Right atrium auricular region (tissue), 2 donors: ENCODE data around the gene PLEKHH2. TPM values are rescaled to one million over a fixed set of nuclear protein-coding genes. Genes with fewer than 3 reads are reported as not detected.
"Not testable (repeated sequence)": the region's sequence is repeated elsewhere in the genome, so short reads cannot be mapped to it uniquely, and the experiment has no call there.

Experiments used
- DNase-seq: peaks from one replicate; pipeline ENCODE4 v3.0.0-alpha.2; 2019; ENCODE audit warnings: low spot score
- H3K27ac ChIP-seq, 2 donors: fragments of 200-600 bp; sonication (generic); 1 replicate in 1 of 2; 2 replicates in 1 of 2; pipeline ENCODE4 v1.5.1; 2016 to 2019
- H3K27me3 ChIP-seq, 2 donors: fragments of 200-600 bp; sonication (generic); one replicate each; pipeline versions ENCODE4 v1.5.1 to v1.6.0; 2017 to 2019
- H3K36me3 ChIP-seq: fragments of 200-600 bp; sonication (generic); one replicate; pipeline ENCODE4 v1.5.1; 2016
- H3K4me1 ChIP-seq, 2 donors: fragments of 200-600 bp; sonication (generic); one replicate each; pipeline versions ENCODE4 v1.5.1 to v1.6.0; 2017 to 2019
- H3K4me3 ChIP-seq, 2 donors: fragments of 200-600 bp; sonication (generic); 1 replicate in 1 of 2; 2 replicates in 1 of 2; pipeline ENCODE4 v1.5.1; 2017 to 2019; ENCODE audit warnings: mild to moderate bottlenecking in 1 of 2, moderate library complexity in 1 of 2
- H3K9me3 ChIP-seq, 2 donors: fragments of 200-600 bp; sonication (generic); one replicate each; pipeline ENCODE4 v1.5.1; 2019
- CTCF ChIP-seq, 2 donors: fragments of 200-600 bp; sonication (generic); IDR thresholded peaks; one replicate each; pipeline ENCODE4 v1.5.1; 2019; ENCODE audit warnings: antibody characterized with exemption in 2 of 2
- total RNA-seq, 2 donors: library from RNA; depleted of rRNA; stranded (reverse); fragments of >200 nt; gene quantifications; one replicate each; pipeline ENCODE4 v1.1.0, GENCODE V29; 2016

PLEKHH2 gene
- total RNA-seq, 2 donors from 2014 or later, result 4.7 to 4.8 TPM

DNA sequence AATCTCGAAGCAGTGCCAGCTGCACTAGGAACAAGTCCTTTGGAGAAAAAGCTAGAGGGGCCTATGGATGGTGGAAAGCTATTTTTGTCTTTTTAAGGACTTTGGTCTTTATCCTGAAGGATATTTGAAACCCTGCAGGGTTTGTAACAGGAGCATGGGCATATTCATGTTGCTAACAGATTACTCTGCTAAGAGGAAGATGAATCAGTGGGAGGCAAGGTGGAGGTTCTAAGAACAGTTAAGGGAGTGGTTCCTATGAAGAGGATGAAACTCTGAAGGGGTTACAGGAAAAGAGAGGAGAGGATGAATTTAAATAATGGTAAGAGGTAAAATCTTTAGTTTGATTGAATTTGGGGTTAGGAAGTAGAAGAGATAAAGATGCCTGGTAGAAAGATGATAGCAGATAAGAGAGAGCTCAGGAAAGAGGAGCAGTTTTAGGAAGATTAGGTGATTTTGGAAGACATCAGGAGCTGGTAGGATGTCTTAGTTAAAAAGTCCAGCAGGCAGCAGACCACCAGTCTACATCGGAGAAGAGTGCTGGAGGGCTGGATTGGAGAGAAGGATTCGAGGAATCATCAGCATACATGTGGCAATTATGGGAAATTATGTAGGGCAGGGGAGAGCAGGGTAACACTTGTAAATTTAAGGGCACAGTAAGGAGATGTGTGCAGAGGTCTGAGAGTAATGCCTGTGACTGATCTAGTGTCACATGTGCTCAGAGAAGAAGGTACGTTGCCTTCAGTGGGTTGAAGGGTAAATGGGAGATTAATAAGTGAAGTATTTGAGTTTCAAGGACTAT lies 78.4 kb downstream of the PLEKHH2 start:
- H3K36me3 ChIP-seq, result no peaks in the 10 kb centered on the region

DNA sequence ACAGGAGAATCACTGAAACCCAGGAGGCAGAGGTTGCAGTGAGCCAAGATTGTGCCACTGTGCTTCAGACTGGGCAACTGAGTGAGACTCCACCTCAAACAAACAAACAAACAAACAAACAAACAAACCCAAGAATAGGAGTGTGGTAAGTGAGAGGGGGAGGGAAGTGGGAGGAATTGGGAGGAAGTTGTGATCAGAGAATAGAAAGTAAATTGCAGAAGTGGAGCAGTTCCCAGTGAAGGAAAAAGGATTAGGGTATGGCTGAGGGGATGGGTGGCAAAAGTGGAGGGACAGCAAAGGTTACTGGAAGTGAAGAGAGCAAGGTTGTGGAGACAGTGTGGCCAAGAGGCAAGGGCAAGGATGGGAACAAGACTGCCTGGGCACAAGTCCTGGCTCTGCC lies 80.3 kb downstream of the PLEKHH2 start:
- no peak for DNase-seq
- no peaks in the 10 kb centered on the region for H3K36me3 ChIP-seq
- H3K4me3 ChIP-seq, result no peak overlapping the region
- H3K4me1 ChIP-seq, result no peaks in the 10 kb centered on the region
- no peak overlapping the region for H3K27ac ChIP-seq
- H3K9me3 ChIP-seq, result no peaks in the 10 kb centered on the region
- no peak for TF ChIP-seq CTCF (IDR thresholded peaks at IDR 0.05)
- H3K27me3 ChIP-seq, result no peaks in the 10 kb centered on the region

More for the DNA sequence above, 78.4 kb downstream of the PLEKHH2 start:
- no peak for DNase-seq
- H3K4me3 ChIP-seq, result no peak overlapping the region
- no peak overlapping the region for H3K27ac ChIP-seq
- no peaks in the 10 kb centered on the region for H3K9me3 ChIP-seq
- TF ChIP-seq CTCF (IDR thresholded peaks at IDR 0.05), result no peak
- H3K4me1 ChIP-seq, result no peaks in the 10 kb centered on the region
- H3K27me3 ChIP-seq, result no peaks in the 10 kb centered on the region

DNA sequence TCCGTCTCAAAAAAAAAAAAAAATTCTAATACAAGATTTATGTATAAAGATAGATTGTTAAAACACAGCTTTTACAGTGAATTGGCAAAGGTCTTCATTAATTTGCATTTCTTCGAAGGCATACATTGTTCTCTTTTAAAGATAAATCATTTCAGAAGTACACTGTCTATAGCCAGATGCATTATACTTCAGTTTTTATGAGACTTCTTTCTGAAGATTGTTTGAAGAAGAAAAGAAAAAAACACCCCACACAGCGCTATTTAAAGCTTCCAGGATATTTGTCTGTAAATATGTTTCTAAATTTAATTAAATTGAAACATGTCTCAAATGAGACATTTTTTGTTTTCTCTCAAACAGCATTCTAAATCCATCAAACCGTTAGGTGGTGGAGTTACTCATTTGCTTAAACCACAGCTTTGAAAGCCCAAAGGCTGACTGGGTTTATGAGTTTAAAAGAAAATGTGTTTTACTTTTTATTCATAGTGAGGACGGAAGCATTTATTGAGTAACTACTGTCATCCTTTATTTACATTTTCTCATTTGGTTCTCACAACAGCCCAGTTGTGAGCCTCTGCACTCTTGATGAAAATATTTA lies 81.6 kb downstream of the PLEKHH2 start:
- H3K27me3 ChIP-seq, result no peaks in the 10 kb centered on the region
- H3K36me3 ChIP-seq, result no peaks in the 10 kb centered on the region
- TF ChIP-seq CTCF (IDR thresholded peaks at IDR 0.05), result no peak
- no peak overlapping the region for H3K4me3 ChIP-seq
- H3K27ac ChIP-seq, result no peak overlapping the region
- no peaks in the 10 kb centered on the region for H3K4me1 ChIP-seq
- no peaks in the 10 kb centered on the region for H3K9me3 ChIP-seq
- no peak for DNase-seq

- Histone ChIP-seq H3K9me3 (no peaks in the 10 kb centered on the region), H3K27me3 (no peaks in the 10 kb centered on the region), H3K36me3 (no peaks in the 10 kb centered on the region), H3K4me1 (peaks cover 0 to 16% of the 10 kb centered on the region in 2 donors), H3K4me3 (no peak overlapping the region), H3K27ac (no peak overlapping the region)
- no peak for TF ChIP-seq CTCF (IDR thresholded peaks at IDR 0.05)
- DNase-seq, result no peak
Measured at GRCh38 chr2:43724728-43725526, 87.9 kb downstream of the PLEKHH2 start.

DNA sequence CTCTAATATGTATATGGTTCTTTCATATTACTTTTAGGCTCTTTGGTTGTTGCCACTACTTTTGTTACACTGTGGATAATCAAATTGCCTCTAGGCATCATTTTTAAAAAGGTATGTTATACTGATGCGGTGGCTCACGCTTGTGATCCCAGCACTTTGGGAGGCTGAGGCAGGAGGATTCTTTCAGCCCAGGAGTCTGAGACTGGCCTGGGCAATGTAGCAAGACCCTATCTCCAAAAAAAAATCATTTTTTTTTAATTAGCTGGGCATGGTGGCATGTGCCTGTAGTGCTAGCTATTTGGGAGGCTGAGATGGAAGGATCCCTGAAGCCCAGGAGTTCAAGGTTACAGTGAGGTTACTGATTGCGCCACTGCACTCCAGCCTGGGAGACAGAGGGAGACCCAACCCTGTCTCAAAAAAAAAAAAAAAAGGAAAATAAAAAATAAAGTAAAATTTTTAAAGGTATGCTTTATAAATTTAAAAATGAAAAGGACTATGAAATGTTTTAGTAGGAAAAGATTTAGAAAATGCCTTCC lies 88.7 kb downstream of the PLEKHH2 start:
- Histone ChIP-seq H3K36me3 (no peaks in the 10 kb centered on the region), H3K27ac (no peak overlapping the region), H3K4me3 (no peak overlapping the region), H3K27me3 (no peaks in the 10 kb centered on the region), H3K4me1 (peaks cover 0 to 16% of the 10 kb centered on the region in 2 donors), H3K9me3 (no peaks in the 10 kb centered on the region)
- TF ChIP-seq CTCF (IDR thresholded peaks at IDR 0.05), result no peak
- no peak for DNase-seq

DNA sequence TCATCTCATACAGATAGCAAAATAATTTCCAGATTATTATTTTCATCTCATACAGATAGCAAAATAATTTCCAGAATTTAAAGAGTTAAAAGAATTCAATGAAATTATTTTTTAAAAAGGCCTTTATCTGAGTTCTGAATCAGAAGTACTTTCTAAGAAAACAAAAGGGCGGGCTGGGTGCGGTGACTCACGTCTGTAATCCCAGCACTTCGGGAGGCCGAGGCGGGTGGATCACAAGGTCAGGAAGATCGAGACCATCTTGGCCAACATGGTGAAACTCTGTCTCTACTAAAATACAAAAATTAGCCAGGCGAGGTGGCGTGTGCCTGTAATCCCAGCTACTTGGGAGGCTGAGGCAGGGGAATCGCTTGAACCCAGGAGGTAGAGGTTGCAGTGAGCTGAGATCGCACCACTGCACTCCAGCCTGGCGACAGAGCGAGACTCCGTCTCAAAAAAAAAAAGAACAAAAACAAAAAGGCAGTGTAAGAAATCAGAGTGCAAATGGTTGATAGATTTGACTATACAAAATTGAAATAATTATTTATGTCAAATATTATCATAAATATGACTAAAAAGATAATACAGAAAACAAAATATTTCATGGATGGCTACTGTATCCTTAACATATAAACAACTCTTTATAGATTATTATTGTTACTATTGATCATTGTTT lies 90.0 kb downstream of the PLEKHH2 start:
- not testable (repeated sequence) for H3K4me3 ChIP-seq, H3K36me3 ChIP-seq, H3K27me3 ChIP-seq, DNase-seq, H3K9me3 ChIP-seq, H3K27ac ChIP-seq
- H3K4me1 ChIP-seq, result peaks cover 0 to 16% of the 10 kb centered on the region in 2 donors
